NB4 (cell line): ENCODE measurements around the gene BMP7.

ENCODE experiments used
- DNase-seq: peaks from one replicate; pipeline ENCODE4 v3.0.0; 2010; ENCODE audit warnings: low read depth
- H3K4me3 ChIP-seq: one replicate; pipeline ENCODE4 v1.5.1; 2011; ENCODE audit warnings: mild to moderate bottlenecking, low read depth, low read length, moderate library complexity
- CTCF ChIP-seq: IDR thresholded peaks from one replicate; pipeline ENCODE4 v1.5.1; 2012; ENCODE audit warnings: low read depth, low read length
- MAX ChIP-seq: IDR thresholded peaks from 2 replicates; pipeline ENCODE4 v1.6.1; 2011; ENCODE audit warnings: low read depth, low read length
- MYC ChIP-seq: IDR thresholded peaks from 2 replicates; pipeline ENCODE4 v1.6.1; 2011; ENCODE audit warnings: low read depth, low read length
- POLR2A ChIP-seq: IDR thresholded peaks from 2 replicates; pipeline ENCODE4 v1.6.1; 2011; ENCODE audit warnings: mild to moderate bottlenecking; ENCODE audit not compliant: insufficient read length; ENCODE audit errors: extremely low read depth

Gene BMP7

GRCh38 chr20:57229490-57229889 lies 37.0 kb downstream of the BMP7 start:
- TF ChIP-seq POLR2A (no peak), MYC (no peak), CTCF (no peak), MAX (no peak)
- DNase-seq: peak; percentile 12
- no peak overlapping the region for H3K4me3 ChIP-seq

GRCh38 chr20:57225830-57226229 lies 40.6 kb downstream of the BMP7 start:
- no peak for DNase-seq
- H3K4me3 ChIP-seq: no peak overlapping the region
- no peak for TF ChIP-seq MYC
- no peak for TF ChIP-seq POLR2A
- TF ChIP-seq MAX: no peak
- no peak for TF ChIP-seq CTCF

- peak; percentile 15 for DNase-seq
- H3K4me3 ChIP-seq: no peak overlapping the region
- TF ChIP-seq MAX (no peak), POLR2A (no peak), MYC (no peak), CTCF (no peak)
Observed at GRCh38 chr20:57225197-57225733, 41.2 kb downstream of the BMP7 start.

- no peak for TF ChIP-seq MAX
- TF ChIP-seq MYC: no peak
- no peak for TF ChIP-seq POLR2A
- no peak for TF ChIP-seq CTCF
- no peak for DNase-seq
- no peak overlapping the region for H3K4me3 ChIP-seq
Observed at GRCh38 chr20:57224641-57225138, 41.8 kb downstream of the BMP7 start.

GRCh38 chr20:57223648-57224489 lies 42.6 kb downstream of the BMP7 start:
- TF ChIP-seq MAX (no peak), MYC (no peak), CTCF (no peak)
- peak; percentile 23 for DNase-seq
- no peak overlapping the region for H3K4me3 ChIP-seq
